Measurements from ENCODE around the gene UPK2.

The UPK2 gene

DNA sequence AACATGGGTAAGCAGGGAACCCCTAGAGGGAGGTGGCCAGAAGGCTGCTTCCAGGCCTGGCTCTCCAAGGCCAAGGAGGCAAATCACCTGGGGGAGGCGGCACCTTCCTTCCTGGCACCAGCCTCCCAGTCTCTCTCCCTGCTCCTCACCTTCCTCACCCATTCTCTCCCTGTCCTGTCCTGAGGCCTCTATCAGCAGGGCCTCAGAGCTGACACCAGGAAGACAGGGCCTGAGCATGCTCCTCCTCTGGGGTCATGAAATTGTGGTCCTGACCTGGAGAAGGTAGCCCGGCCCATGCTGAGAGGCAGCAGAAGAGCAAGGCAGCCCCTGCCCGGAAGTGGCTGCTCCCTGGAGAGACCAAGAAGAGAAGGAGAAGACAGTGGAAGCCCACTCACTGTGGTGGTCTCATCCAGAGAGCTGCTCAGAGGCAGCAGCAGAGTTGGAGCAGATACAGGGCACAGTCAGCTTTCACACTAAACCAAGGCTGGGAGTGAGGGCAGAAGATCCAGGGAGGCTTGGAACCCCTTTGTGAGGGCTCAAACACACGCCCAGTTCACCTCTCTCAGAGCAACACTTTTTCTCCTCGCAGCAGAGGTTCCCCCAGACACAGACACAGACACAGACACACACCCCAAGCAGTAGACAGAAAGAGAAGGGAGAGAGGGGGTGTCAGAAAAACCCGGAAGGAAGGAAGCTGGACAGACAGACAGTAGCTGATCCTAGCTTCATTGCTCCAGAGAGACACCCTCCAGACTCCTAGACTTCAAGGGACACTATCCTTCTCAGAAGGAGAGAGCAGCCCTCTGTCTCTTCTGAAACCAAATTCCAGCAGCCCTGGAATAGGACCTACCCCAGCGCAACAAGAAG is 32.1 kb upstream of the UPK2 start:
- Histone ChIP-seq H4K20me1 (ENCODE audit: control insufficient read depth, insufficient read depth, low read depth, low read length) (no peaks in the 10 kb centered on the region), H3K27ac (ENCODE audit: low read depth, low read length) (peak overlapping the region; percentile 85)

GRCh38 chr11:118924591-118925585 is 31.2 kb upstream of the UPK2 start:
- H3K79me2 ChIP-seq (ENCODE audit: control insufficient read depth, low read length) = peaks cover 49% of the 10 kb centered on the region
- H3K27me3 ChIP-seq (ENCODE audit: control insufficient read depth, low read length) = no peaks in the 10 kb centered on the region
- no peaks in the 10 kb centered on the region for H3K9me2 ChIP-seq (replicated peaks; ENCODE audit: control insufficient read depth, low read length)
- TF ChIP-seq CTCF (IDR thresholded peaks at IDR 0.05; ENCODE audit: low read depth, low read length, poor library complexity, severe bottlenecking) = no peak
- no peak for TF ChIP-seq EZH2phosphoT487 (IDR thresholded peaks at IDR 0.05; ENCODE audit: borderline replicate concordance, low read length)
- no peaks in the 10 kb centered on the region for H4K20me1 ChIP-seq (ENCODE audit: control insufficient read depth, insufficient read depth, low read depth, low read length)
- no peaks in the 10 kb centered on the region for H3K36me3 ChIP-seq (ENCODE audit: control insufficient read depth, low read length)
- H3F3A ChIP-seq (ENCODE audit: control insufficient read depth, insufficient read depth) = peaks cover 20% of the 10 kb centered on the region
- peaks cover 51% of the 10 kb centered on the region for H3K4me1 ChIP-seq (ENCODE audit: control insufficient read depth, low read length)
- no peaks in the 10 kb centered on the region for H3K9me3 ChIP-seq (ENCODE audit: control insufficient read depth, insufficient read depth, low read length)
- H3K4me3 ChIP-seq (ENCODE audit: low read length) = peak overlapping the region; percentile 86
- peak overlapping the region; percentile 89 for H3K4me2 ChIP-seq (ENCODE audit: low read length)
- H3K27ac ChIP-seq (ENCODE audit: low read depth, low read length) = peak overlapping the region; percentile 85

More for the DNA sequence above, 32.1 kb upstream of the UPK2 start:
- Histone ChIP-seq H3F3A (ENCODE audit: control insufficient read depth, insufficient read depth) (peaks cover 18% of the 10 kb centered on the region), H3K27me3 (ENCODE audit: control insufficient read depth, low read length) (no peaks in the 10 kb centered on the region), H3K9me3 (ENCODE audit: control insufficient read depth, insufficient read depth, low read length) (no peaks in the 10 kb centered on the region), H3K4me1 (ENCODE audit: control insufficient read depth, low read length) (peaks cover 60% of the 10 kb centered on the region), H3K9me2 (replicated peaks; ENCODE audit: control insufficient read depth, low read length) (no peaks in the 10 kb centered on the region), H3K36me3 (ENCODE audit: control insufficient read depth, low read length) (no peaks in the 10 kb centered on the region), H3K79me2 (ENCODE audit: control insufficient read depth, low read length) (peaks cover 58% of the 10 kb centered on the region), H3K4me3 (ENCODE audit: low read length) (peak overlapping the region; percentile 86), H3K4me2 (ENCODE audit: low read length) (peak overlapping the region; percentile 89)
- TF ChIP-seq EZH2phosphoT487 (IDR thresholded peaks at IDR 0.05; ENCODE audit: borderline replicate concordance, low read length) = no peak
- TF ChIP-seq CTCF (IDR thresholded peaks at IDR 0.05; ENCODE audit: low read depth, low read length, poor library complexity, severe bottlenecking) = no peak

- TF ChIP-seq CTCF (IDR thresholded peaks at IDR 0.05; ENCODE audit: low read depth, low read length, poor library complexity, severe bottlenecking) (no peak), EZH2phosphoT487 (IDR thresholded peaks at IDR 0.05; ENCODE audit: borderline replicate concordance, low read length) (no peak)
- H3K9me3 ChIP-seq (ENCODE audit: control insufficient read depth, insufficient read depth, low read length) = no peaks in the 10 kb centered on the region
- no peaks in the 10 kb centered on the region for H3K27me3 ChIP-seq (ENCODE audit: control insufficient read depth, low read length)
- peaks cover 26% of the 10 kb centered on the region for H3K79me2 ChIP-seq (ENCODE audit: control insufficient read depth, low read length)
- H3F3A ChIP-seq (ENCODE audit: control insufficient read depth, insufficient read depth) = peaks cover 22% of the 10 kb centered on the region
- no peaks in the 10 kb centered on the region for H4K20me1 ChIP-seq (ENCODE audit: control insufficient read depth, insufficient read depth, low read depth, low read length)
- H3K4me2 ChIP-seq (ENCODE audit: low read length) = peak overlapping the region; percentile 89
- H3K36me3 ChIP-seq (ENCODE audit: control insufficient read depth, low read length) = no peaks in the 10 kb centered on the region
- no peaks in the 10 kb centered on the region for H3K9me2 ChIP-seq (replicated peaks; ENCODE audit: control insufficient read depth, low read length)
- peak overlapping the region; percentile 88 for H3K4me3 ChIP-seq (ENCODE audit: low read length)
- H3K4me1 ChIP-seq (ENCODE audit: control insufficient read depth, low read length) = peaks cover 69% of the 10 kb centered on the region
- H3K27ac ChIP-seq (ENCODE audit: low read depth, low read length) = peak overlapping the region; percentile 90
Measured at GRCh38 chr11:118927554-118928100, 28.5 kb upstream of the UPK2 start.

Data from DOHH2 (cell line).